Measurements from ENCODE around the gene EHD4. TPM values are rescaled to one million over a fixed set of nuclear protein-coding genes. Genes with fewer than 3 reads are reported as not detected.

Gene EHD4
- total and polyA plus RNA-seq, 2 experiments from 2014 or later = 27.3 to 34.7 TPM

DNA sequence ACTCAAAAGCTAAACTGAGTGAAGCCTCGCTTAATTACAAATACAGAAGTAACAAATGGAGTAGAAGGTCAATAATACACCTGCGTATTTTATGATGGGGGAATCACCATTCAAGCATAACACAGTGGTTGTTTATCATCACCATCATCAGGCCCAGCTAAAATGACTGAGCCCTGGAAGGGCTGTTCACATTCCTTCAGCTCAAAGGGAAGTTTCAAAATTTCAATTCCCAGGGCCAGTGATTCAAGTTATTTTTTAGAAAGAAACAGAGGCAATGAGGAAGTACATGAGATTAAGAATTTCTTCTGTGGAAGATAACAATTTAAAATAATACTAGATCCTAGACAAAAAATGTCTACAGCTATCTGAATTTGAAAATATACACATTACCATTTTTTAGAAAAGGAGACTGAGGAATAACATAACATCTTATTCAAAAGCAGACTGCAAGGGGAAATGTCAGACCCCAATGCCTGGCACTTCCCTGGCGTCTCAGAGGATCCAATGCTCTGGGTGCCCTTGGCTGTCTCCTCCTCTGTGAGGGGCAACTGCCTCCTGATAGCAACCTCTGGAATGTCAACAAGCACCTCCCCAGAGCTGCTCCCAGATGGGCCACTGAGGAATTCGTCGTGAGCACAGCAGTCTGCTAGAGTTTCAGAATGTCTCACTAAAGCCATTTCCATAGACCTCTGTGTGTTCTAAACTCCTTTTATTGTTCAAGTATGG lies 22.8 kb downstream of the EHD4 start:
- 45% methylated on average over 5 of the region's 5 CpGs for WGBS (ENCODE audit: low lambda C conversion rate, missing lambda C conversion rate)
- Histone ChIP-seq H3K27ac (peak overlapping the region; percentile 79), H3K9me2 (replicated peaks; ENCODE audit: insufficient read depth) (no peaks in the 10 kb centered on the region), H3K4me1 (ENCODE audit: insufficient read depth) (peaks cover 34% of the 10 kb centered on the region), H3K79me2 (peaks cover 45% of the 10 kb centered on the region), H2AFZ (no peak overlapping the region), H3K4me2 (peak overlapping the region; percentile 48), H3K27me3 (no peaks in the 10 kb centered on the region), H3K9me3 (ENCODE audit: low read depth) (no peaks in the 10 kb centered on the region), H4K20me1 (ENCODE audit: insufficient read depth, poor library complexity, severe bottlenecking) (no peaks in the 10 kb centered on the region), H3K36me3 (replicated peaks; ENCODE audit: insufficient read depth, low read depth) (no peaks in the 10 kb centered on the region), H3K4me3 (no peak overlapping the region)
- DNase-seq (ENCODE audit: low spot score) = no peak
- TF ChIP-seq EZH2 (IDR thresholded peaks at IDR 0.05; ENCODE audit: borderline replicate concordance) = no peak
- TF ChIP-seq CTCF (IDR thresholded peaks at IDR 0.05; ENCODE audit: poor library complexity) = no peak
- TF ChIP-seq EZH2phosphoT487 (IDR thresholded peaks at IDR 0.05; ENCODE audit: low read depth, severe bottlenecking, unreplicated experiment) = no peak

DNA sequence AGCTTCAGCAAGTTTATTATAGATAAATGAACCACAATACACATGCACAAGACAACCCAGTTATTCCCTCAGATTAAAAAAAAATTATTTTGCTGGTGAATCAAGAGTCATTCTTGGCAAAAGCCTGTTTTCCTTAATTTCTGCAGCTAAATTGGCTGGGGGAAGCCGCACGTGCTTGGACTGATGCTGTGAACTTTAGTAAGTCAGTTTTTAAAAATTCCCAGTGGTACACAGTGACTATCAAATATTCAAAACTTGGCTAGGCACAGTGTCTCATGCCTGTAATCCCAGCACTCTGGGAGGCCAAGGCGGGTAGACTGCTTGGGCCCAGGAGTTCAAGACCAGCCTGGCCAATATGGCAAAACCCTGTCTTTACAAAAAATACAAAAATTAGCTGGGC lies 23.9 kb downstream of the EHD4 start:
- peaks cover 43% of the 10 kb centered on the region for H3K4me1 ChIP-seq (ENCODE audit: insufficient read depth)
- no peak overlapping the region for H3K4me3 ChIP-seq
- no peaks in the 10 kb centered on the region for H3K9me2 ChIP-seq (replicated peaks; ENCODE audit: insufficient read depth)
- H2AFZ ChIP-seq = no peak overlapping the region
- 97% methylated on average over 3 of the region's 3 CpGs for WGBS (ENCODE audit: low lambda C conversion rate, missing lambda C conversion rate)
- TF ChIP-seq EZH2 (IDR thresholded peaks at IDR 0.05; ENCODE audit: borderline replicate concordance) (no peak), EZH2phosphoT487 (IDR thresholded peaks at IDR 0.05; ENCODE audit: low read depth, severe bottlenecking, unreplicated experiment) (no peak), CTCF (IDR thresholded peaks at IDR 0.05; ENCODE audit: poor library complexity) (no peak)
- H3K36me3 ChIP-seq (replicated peaks; ENCODE audit: insufficient read depth, low read depth) = no peaks in the 10 kb centered on the region
- no peak for DNase-seq (ENCODE audit: low spot score)
- no peaks in the 10 kb centered on the region for H3K9me3 ChIP-seq (ENCODE audit: low read depth)
- H3K4me2 ChIP-seq = no peak overlapping the region
- no peaks in the 10 kb centered on the region for H4K20me1 ChIP-seq (ENCODE audit: insufficient read depth, poor library complexity, severe bottlenecking)
- H3K27me3 ChIP-seq = no peaks in the 10 kb centered on the region
- H3K27ac ChIP-seq = no peak overlapping the region
- H3K79me2 ChIP-seq = peaks cover 37% of the 10 kb centered on the region

DNA sequence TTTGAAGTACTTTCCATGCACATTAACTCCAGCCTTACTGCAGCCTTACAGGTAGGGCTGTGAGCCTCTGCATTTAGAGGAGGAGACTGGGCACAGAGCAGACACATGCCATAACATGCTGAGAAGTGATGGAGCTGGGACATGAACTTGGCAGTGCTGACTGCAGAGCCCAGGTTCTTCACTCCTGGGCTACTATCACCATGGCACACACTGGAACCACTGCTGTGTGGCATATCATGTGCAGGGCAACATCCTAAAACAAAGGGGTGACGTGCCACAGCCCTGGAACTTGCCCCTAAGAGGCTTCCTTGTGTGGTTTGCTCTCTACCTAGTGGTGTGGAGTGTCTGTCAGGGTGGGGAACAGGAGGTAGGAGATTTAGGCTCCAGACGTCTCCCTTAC lies 25.4 kb downstream of the EHD4 start:
- 81% methylated on average over 2 of the region's 2 CpGs for WGBS (ENCODE audit: low lambda C conversion rate, missing lambda C conversion rate)
- H3K4me2 ChIP-seq = no peak overlapping the region
- no peaks in the 10 kb centered on the region for H3K9me3 ChIP-seq (ENCODE audit: low read depth)
- no peaks in the 10 kb centered on the region for H3K36me3 ChIP-seq (replicated peaks; ENCODE audit: insufficient read depth, low read depth)
- no peaks in the 10 kb centered on the region for H4K20me1 ChIP-seq (ENCODE audit: insufficient read depth, poor library complexity, severe bottlenecking)
- H3K79me2 ChIP-seq = peaks cover 38% of the 10 kb centered on the region
- DNase-seq (ENCODE audit: low spot score) = no peak
- no peak overlapping the region for H3K4me3 ChIP-seq
- no peaks in the 10 kb centered on the region for H3K9me2 ChIP-seq (replicated peaks; ENCODE audit: insufficient read depth)
- H2AFZ ChIP-seq = no peak overlapping the region
- no peaks in the 10 kb centered on the region for H3K27me3 ChIP-seq
- TF ChIP-seq EZH2phosphoT487 (IDR thresholded peaks at IDR 0.05; ENCODE audit: low read depth, severe bottlenecking, unreplicated experiment) = no peak
- TF ChIP-seq CTCF (IDR thresholded peaks at IDR 0.05; ENCODE audit: poor library complexity) = no peak
- TF ChIP-seq EZH2 (IDR thresholded peaks at IDR 0.05; ENCODE audit: borderline replicate concordance) = no peak
- H3K4me1 ChIP-seq (ENCODE audit: insufficient read depth) = peaks cover 44% of the 10 kb centered on the region
- no peak overlapping the region for H3K27ac ChIP-seq

Data from hepatocyte (in vitro differentiated cells).